Measurements from ENCODE around the gene UBE4B. TPM values are rescaled to one million over a fixed set of nuclear protein-coding genes. Genes with fewer than 3 reads are reported as not detected.

UBE4B gene
- polyA plus RNA-seq, 3 donors: 6.0 to 34.6 (median 9.2) TPM

- H3K36me3 Mint-ChIP-seq: peaks cover 33 to 50% of the 10 kb centered on the region in 2 donors
- H3K4me3 Mint-ChIP-seq: no peak overlapping the region
- H3K4me1 Mint-ChIP-seq: peaks cover 29% of the 10 kb centered on the region
- intact Hi-C loops (cut with micrococcal nuclease): no loop called here
- Histone ChIP-seq H3K4me1 (ENCODE audit: control insufficient read depth in 1 of 2, insufficient read depth in 2 of 2, low read length in 2 of 2) (peaks cover 19 to 20% of the 10 kb centered on the region in 2 donors), H3K79me2 (ENCODE audit: insufficient read depth, low read length) (peaks cover 86% of the 10 kb centered on the region), H2AFZ (ENCODE audit: insufficient read depth, low read depth, low read length, poor library complexity, severe bottlenecking) (no peak overlapping the region), H3K4me2 (replicated peaks; ENCODE audit: extremely low read depth, low read length, poor library complexity, severe bottlenecking) (peak overlapping the region; percentile 61), H3K9ac (ENCODE audit: insufficient read depth, low read length, poor library complexity, severe bottlenecking) (no peak overlapping the region), H4K20me1 (ENCODE audit: insufficient read depth, low read length) (peaks cover 87% of the 10 kb centered on the region), H3K36me3 (replicated peaks in 1 of 2; ENCODE audit: control insufficient read depth in 1 of 2, insufficient read depth in 2 of 2, low read length in 2 of 2) (peaks cover 9 to 44% of the 10 kb centered on the region in 2 donors), H3K9me3 (replicated peaks in 1 of 2; ENCODE audit: control insufficient read depth in 1 of 2, insufficient read depth in 1 of 2, low read length in 2 of 2) (no peaks in the 10 kb centered on the region), H3K27me3 (ENCODE audit: control insufficient read depth in 2 of 2, insufficient read depth in 2 of 2, low read length in 2 of 2) (no peaks in the 10 kb centered on the region), H3K27ac (ENCODE audit: low read depth in 1 of 2, low read length in 2 of 2) (peak overlapping the region; percentile 70 to 81), H3K4me3 (replicated peaks in 1 of 3; ENCODE audit: low read depth in 2 of 3, low read length in 3 of 3) (peak overlapping the region in 1 of 3 experiments; percentile 66)
- peak overlapping the region; percentile 49 to 88 (median 79) for H3K27ac Mint-ChIP-seq
- TF ChIP-seq CTCF (IDR thresholded peaks at IDR 0.05): no peak
- DNase-seq: no peak
- no CpG with 5 or more reads among the region's 4 CpGs for WGBS (ENCODE audit: insufficient coverage)
- no peaks in the 10 kb centered on the region for H3K27me3 Mint-ChIP-seq (ENCODE audit: low read depth in 3 of 3)
- H3K9me3 Mint-ChIP-seq: peaks cover 0 to 2% (median 0%) of the 10 kb centered on the region in 7 donors
These were observed 23.8 kb downstream of the UBE4B start for GRCh38 chr1:10056599-10056987.

GRCh38 chr1:10057343-10057742 lies 24.6 kb downstream of the UBE4B start:
- H3K9ac ChIP-seq (ENCODE audit: insufficient read depth, low read length, poor library complexity, severe bottlenecking): no peak overlapping the region
- intact Hi-C loops (cut with micrococcal nuclease): no loop called here
- H3K9me3 ChIP-seq (replicated peaks in 1 of 2; ENCODE audit: control insufficient read depth in 1 of 2, insufficient read depth in 1 of 2, low read length in 2 of 2): no peaks in the 10 kb centered on the region
- peaks cover 86% of the 10 kb centered on the region for H3K79me2 ChIP-seq (ENCODE audit: insufficient read depth, low read length)
- H3K36me3 ChIP-seq (replicated peaks in 1 of 2; ENCODE audit: control insufficient read depth in 1 of 2, insufficient read depth in 2 of 2, low read length in 2 of 2): peaks cover 8 to 36% of the 10 kb centered on the region in 2 donors
- DNase-seq: peak in 1 of 3 donors; percentile 23
- Mint-ChIP-seq H3K4me3 (no peak overlapping the region), H3K27ac (peak overlapping the region in 3 of 7 donors; percentile 58 to 74 (median 63)), H3K9me3 (peaks cover 0 to 2% (median 0%) of the 10 kb centered on the region in 7 donors), H3K36me3 (peaks cover 33 to 43% of the 10 kb centered on the region in 2 donors), H3K4me1 (peaks cover 29% of the 10 kb centered on the region), H3K27me3 (ENCODE audit: low read depth in 3 of 3) (no peaks in the 10 kb centered on the region)
- no peak for TF ChIP-seq CTCF (IDR thresholded peaks at IDR 0.05)
- peaks cover 19 to 20% of the 10 kb centered on the region in 2 donors for H3K4me1 ChIP-seq (ENCODE audit: control insufficient read depth in 1 of 2, insufficient read depth in 2 of 2, low read length in 2 of 2)
- no peak overlapping the region for H3K4me3 ChIP-seq (replicated peaks in 1 of 3; ENCODE audit: low read depth in 2 of 3, low read length in 3 of 3)
- H2AFZ ChIP-seq (ENCODE audit: insufficient read depth, low read depth, low read length, poor library complexity, severe bottlenecking): no peak overlapping the region
- no CpG with 5 or more reads among the region's 4 CpGs for WGBS (ENCODE audit: insufficient coverage)
- no peaks in the 10 kb centered on the region for H3K27me3 ChIP-seq (ENCODE audit: control insufficient read depth in 2 of 2, insufficient read depth in 2 of 2, low read length in 2 of 2)
- H4K20me1 ChIP-seq (ENCODE audit: insufficient read depth, low read length): peaks cover 87% of the 10 kb centered on the region
- no peak overlapping the region for H3K4me2 ChIP-seq (replicated peaks; ENCODE audit: extremely low read depth, low read length, poor library complexity, severe bottlenecking)
- H3K27ac ChIP-seq (ENCODE audit: low read depth in 1 of 2, low read length in 2 of 2): peak overlapping the region in 1 of 2 donors; percentile 2

Measured in CD14-positive monocyte (primary cell).